GM12874 (cell line): ENCODE measurements around the gene GLDN.

Experiments used
- CTCF ChIP-seq: IDR thresholded peaks from 2 replicates; pipeline ENCODE4 v1.5.1; 2011; ENCODE audit warnings: low read depth, mild to moderate bottlenecking, control low read depth, low read length, moderate library complexity; ENCODE audit not compliant: insufficient read depth

GLDN gene

GRCh38 chr15:51403946-51404695 is 62.7 kb downstream of the GLDN start:
- TF ChIP-seq CTCF = no peak

GRCh38 chr15:51405693-51406523 is 64.5 kb downstream of the GLDN start:
- no peak for TF ChIP-seq CTCF

- TF ChIP-seq CTCF = no peak
Observed at GRCh38 chr15:51414256-51414860, 72.9 kb downstream of the GLDN start.

GRCh38 chr15:51416129-51416528 is 74.7 kb downstream of the GLDN start:
- no peak for TF ChIP-seq CTCF

GRCh38 chr15:51424780-51425179 is 83.3 kb downstream of the GLDN start:
- no peak for TF ChIP-seq CTCF

- no peak for TF ChIP-seq CTCF
Observed at GRCh38 chr15:51425517-51426040, 84.1 kb downstream of the GLDN start.

- TF ChIP-seq CTCF = no peak
Observed at GRCh38 chr15:51438526-51438925, 97.1 kb downstream of the GLDN start.
